Measurements from ENCODE around the gene TRPV6. TPM values are rescaled to one million over a fixed set of nuclear protein-coding genes. Genes with fewer than 3 reads are reported as not detected.

The TRPV6 gene
- total RNA-seq, 4 donors from 2014 or later, result 0.14 to 2.9 TPM; not detected in 2

- in situ Hi-C loops (cut with MboI; ENCODE audit: low pct_ligation_motif_present in 1 of 4, low pct_unique_long_range_greater_than_20kb in 1 of 4, low sequenced_read_pairs in 3 of 4), result no loop called here
- intact Hi-C loops (cut with DNase I; ENCODE audit: low total_unique reads), result no loop called here
- 91 to 100% methylated on average over 1 to 3 of the region's 3 CpGs for WGBS, 2 donors (ENCODE audit: low coverage in 1 of 2)
- Histone ChIP-seq H3K27ac (no peak overlapping the region), H3K4me3 (no peak overlapping the region), H3K4me1 (no peaks in the 10 kb centered on the region), H3K36me3 (no peaks in the 10 kb centered on the region), H3K27me3 (no peaks in the 10 kb centered on the region), H3K9me3 (no peaks in the 10 kb centered on the region)
- DNase-seq, result no peak
- TF ChIP-seq EP300 (IDR thresholded peaks at IDR 0.05; ENCODE audit: low read depth), result no peak
- TF ChIP-seq POLR2AphosphoS5 (IDR thresholded peaks at IDR 0.05), result no peak
- TF ChIP-seq POLR2A (IDR thresholded peaks at IDR 0.05), result no peak
- no peak for TF ChIP-seq CTCF (IDR thresholded peaks at IDR 0.05)
Measured at GRCh38 chr7:142836426-142836825, 49.1 kb downstream of the TRPV6 start.

- H3K4me1 ChIP-seq, result no peaks in the 10 kb centered on the region
- DNase-seq, result no peak
- no peak for TF ChIP-seq POLR2A (IDR thresholded peaks at IDR 0.05)
- no peak for TF ChIP-seq POLR2AphosphoS5 (IDR thresholded peaks at IDR 0.05)
- TF ChIP-seq EP300 (IDR thresholded peaks at IDR 0.05; ENCODE audit: low read depth), result no peak
- TF ChIP-seq CTCF (IDR thresholded peaks at IDR 0.05), result no peak
- H3K27me3 ChIP-seq, result no peaks in the 10 kb centered on the region
- H3K4me3 ChIP-seq, result no peak overlapping the region
- in situ Hi-C loops (cut with MboI; ENCODE audit: low pct_ligation_motif_present in 1 of 4, low pct_unique_long_range_greater_than_20kb in 1 of 4, low sequenced_read_pairs in 3 of 4) (no loop called here), intact Hi-C loops (cut with DNase I; ENCODE audit: low total_unique reads) (no loop called here)
- no peaks in the 10 kb centered on the region for H3K9me3 ChIP-seq
- 32 to 50% methylated on average over 3 of the region's 3 CpGs for WGBS, 2 donors (ENCODE audit: low coverage in 1 of 2)
- H3K36me3 ChIP-seq, result no peaks in the 10 kb centered on the region
- no peak overlapping the region for H3K27ac ChIP-seq
Measured at GRCh38 chr7:142835487-142835886, 50.1 kb downstream of the TRPV6 start.

GRCh38 chr7:142833174-142834048 lies 52.1 kb downstream of the TRPV6 start:
- Histone ChIP-seq H3K27ac (no peak overlapping the region), H3K4me3 (no peak overlapping the region), H3K4me1 (no peaks in the 10 kb centered on the region), H3K36me3 (no peaks in the 10 kb centered on the region), H3K27me3 (no peaks in the 10 kb centered on the region), H3K9me3 (no peaks in the 10 kb centered on the region)
- intact Hi-C loops (cut with DNase I; ENCODE audit: low total_unique reads), result no loop called here
- no peak for DNase-seq
- no peak for TF ChIP-seq EP300 (IDR thresholded peaks at IDR 0.05; ENCODE audit: low read depth)
- no peak for TF ChIP-seq CTCF (IDR thresholded peaks at IDR 0.05)
- TF ChIP-seq POLR2A (IDR thresholded peaks at IDR 0.05), result no peak
- no peak for TF ChIP-seq POLR2AphosphoS5 (IDR thresholded peaks at IDR 0.05)
- in situ Hi-C loops (cut with MboI; ENCODE audit: low pct_ligation_motif_present in 1 of 4, low pct_unique_long_range_greater_than_20kb in 1 of 4, low sequenced_read_pairs in 3 of 4), result no loop called here
- 69 to 70% methylated on average over 6 of the region's 6 CpGs for WGBS, 2 donors (ENCODE audit: low coverage in 1 of 2)

GRCh38 chr7:142832417-142832816 lies 53.1 kb downstream of the TRPV6 start:
- DNase-seq, result no peak
- in situ Hi-C loops (cut with MboI; ENCODE audit: low pct_ligation_motif_present in 1 of 4, low pct_unique_long_range_greater_than_20kb in 1 of 4, low sequenced_read_pairs in 3 of 4) (no loop called here), intact Hi-C loops (cut with DNase I; ENCODE audit: low total_unique reads) (no loop called here)
- Histone ChIP-seq H3K27ac (no peak overlapping the region), H3K4me3 (no peak overlapping the region), H3K27me3 (no peaks in the 10 kb centered on the region), H3K9me3 (no peaks in the 10 kb centered on the region), H3K36me3 (no peaks in the 10 kb centered on the region), H3K4me1 (no peaks in the 10 kb centered on the region)
- TF ChIP-seq EP300 (IDR thresholded peaks at IDR 0.05; ENCODE audit: low read depth) (no peak), POLR2AphosphoS5 (IDR thresholded peaks at IDR 0.05) (no peak), POLR2A (IDR thresholded peaks at IDR 0.05) (no peak), CTCF (IDR thresholded peaks at IDR 0.05) (no peak)
- 59% methylated on average over 2 of the region's 2 CpGs; no CpG with 5 or more reads in 1 of the 2 donors for WGBS, 2 donors (ENCODE audit: low coverage in 1 of 2)
